DMS153 treated with DMSO at 0.1 percent for 48 hours (cell line): ENCODE data around the gene DHRS7B.
"Not testable (repeated sequence)": the region's sequence is repeated elsewhere in the genome, so short reads cannot be mapped to it uniquely, and the experiment has no call there.

Experiments
- DNase-seq: peaks from one replicate; lab custom pipeline; 2025; ENCODE audit not compliant: unreplicated experiment; lab: John Stamatoyannopoulos, UW

The DHRS7B gene

DNA sequence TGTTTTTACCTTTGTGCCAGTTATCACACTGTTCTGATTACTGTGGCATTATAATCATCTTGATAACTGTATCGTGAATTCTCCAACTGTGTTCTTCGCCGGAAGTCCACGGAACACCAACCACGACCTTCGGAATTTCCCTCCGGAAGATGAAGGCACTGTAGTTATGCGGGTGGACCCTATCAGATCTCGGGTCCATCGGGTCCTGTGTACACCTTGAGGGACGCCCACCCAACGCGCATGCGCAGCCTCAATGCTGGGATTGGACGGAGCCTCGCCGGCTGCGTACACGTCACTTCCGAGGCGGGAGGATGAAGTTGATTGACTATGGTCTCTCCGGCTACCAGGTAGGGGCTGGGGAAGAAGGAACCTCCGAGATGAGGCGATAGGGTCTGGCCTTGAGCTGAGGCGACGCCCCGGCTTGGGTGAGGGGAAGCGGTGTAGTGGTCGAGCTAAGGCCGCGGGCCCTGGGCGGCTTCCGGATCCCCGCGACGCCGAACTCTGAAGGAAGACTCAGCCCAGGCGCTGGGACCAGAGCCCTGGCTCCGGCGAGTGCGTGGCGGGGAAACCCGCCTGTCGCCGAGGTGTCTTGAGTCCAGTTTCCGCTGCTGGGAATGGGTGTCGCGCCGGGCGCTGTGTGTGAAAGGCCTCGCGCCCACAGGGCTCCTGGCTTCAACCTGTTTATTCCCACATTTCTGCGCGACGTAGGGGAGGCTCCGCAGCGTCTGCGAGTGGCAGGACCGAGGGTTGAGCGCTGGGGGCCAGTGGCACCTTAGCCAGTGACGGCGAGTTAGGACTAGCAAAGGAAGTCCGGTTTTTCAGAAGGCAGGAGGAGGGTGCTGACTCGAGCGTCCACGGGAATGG, at the start of gene DHRS7B:
Gene DHRS7B (plus strand): TSS at position 320 of the 864 bp plus-strand sequence. CDS start 8 bp downstream, at position 328.
- DNase-seq, result peak; percentile 65

DNA sequence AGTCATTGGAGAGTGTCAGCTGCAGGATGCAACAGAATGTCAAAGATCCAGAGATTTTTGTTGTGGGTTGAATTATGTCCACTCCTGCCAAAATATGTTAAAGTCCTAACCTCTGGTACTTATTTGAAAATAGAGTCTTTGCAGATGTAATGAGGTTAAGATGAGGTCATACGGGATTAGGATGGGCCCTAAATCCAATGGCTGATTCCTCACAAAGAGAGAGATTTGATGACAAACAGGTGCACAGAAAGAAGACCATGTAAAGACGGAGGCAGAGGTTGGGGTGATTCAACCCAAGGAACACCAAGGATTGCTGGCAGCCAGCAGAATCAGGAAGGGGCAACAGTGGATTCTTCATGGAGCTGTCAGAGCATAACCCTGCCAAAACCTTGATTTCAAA, 49.5 kb upstream of the DHRS7B start:
- DNase-seq, result no peak

GRCh38 chr17:21078016-21078780, 48.6 kb upstream of the DHRS7B start:
- DNase-seq, result no peak

DNA sequence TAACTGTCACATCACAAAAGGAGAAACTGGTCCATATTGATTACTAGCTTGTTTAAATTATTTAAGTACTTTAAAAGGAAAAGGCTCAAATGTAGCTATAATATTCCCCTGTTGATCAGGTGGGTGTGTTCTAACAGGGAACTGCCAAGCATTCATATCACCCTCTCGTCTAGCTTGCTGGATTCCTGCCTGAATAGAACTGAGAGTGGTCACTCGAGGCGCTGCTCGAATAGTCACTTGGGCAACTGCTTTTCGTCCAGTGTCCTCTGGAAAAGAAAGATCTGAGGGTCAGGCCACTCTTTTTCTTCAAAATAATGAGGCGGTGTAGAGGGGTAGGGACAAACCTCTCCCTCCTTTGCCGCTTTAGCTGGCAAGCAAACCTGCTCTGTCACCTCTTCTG, 47.6 kb upstream of the DHRS7B start:
- DNase-seq, result no peak

GRCh38 chr17:21082001-21082436, 44.7 kb upstream of the DHRS7B start:
- no peak for DNase-seq

DNA sequence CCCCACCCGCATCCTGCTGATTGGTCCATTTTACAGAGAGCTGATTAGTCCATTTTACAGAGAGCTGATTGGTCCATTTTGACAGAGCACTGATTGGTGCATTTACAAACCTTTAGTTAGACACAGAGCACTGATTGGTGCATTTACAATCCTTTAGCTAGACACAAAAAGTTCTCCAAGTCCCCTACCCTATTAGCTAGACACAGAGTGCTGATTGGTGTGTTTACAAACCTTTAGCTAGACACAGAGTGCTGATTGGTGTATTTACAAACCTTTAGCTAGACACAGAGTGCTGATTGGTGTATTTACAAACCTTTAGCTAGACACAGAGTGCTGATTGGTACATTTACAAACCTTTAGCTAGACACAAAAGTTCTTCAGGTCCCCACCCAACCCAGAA, 41.5 kb upstream of the DHRS7B start:
- not testable (repeated sequence) for DNase-seq

DNA sequence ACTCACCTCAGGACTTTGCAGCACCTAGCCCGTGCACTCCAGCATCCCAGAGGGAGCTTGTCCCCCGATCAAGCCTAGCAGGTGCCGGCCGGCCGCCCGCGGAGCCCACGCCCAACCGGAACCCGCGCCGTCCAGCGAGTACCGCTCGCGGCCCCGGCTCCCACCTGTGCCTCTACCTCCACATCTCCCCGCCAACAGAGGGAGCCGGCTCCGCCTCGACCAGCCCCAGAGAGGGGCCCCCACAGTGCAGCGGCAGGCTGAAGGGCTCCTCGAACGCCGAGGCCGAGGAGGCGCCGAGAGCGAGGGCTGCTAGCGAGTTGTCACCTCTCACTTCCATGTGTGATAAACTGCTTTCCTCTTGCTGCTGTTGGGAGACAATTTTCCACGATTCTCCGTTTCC, 41.1 kb upstream of the DHRS7B start:
- no peak for DNase-seq

DNA sequence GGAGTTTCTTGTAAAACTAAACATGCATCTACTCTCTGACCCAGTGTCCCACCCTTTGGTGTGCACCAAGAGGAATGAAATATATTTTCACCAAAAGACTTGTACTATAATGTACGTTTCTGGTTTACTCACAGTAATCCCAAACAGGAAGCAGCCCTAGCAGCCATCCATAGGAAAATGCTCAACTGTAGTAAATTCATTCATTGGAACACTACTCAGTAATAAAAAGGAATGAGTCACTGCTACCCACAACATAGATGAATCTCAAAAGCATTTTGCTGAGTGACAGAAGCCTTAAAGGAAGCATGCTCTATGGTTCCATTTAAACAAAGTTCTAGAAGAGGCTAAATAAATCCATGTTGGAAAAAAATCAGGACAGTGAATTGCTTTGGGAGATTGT, 37.6 kb upstream of the DHRS7B start:
- no peak for DNase-seq

DNA sequence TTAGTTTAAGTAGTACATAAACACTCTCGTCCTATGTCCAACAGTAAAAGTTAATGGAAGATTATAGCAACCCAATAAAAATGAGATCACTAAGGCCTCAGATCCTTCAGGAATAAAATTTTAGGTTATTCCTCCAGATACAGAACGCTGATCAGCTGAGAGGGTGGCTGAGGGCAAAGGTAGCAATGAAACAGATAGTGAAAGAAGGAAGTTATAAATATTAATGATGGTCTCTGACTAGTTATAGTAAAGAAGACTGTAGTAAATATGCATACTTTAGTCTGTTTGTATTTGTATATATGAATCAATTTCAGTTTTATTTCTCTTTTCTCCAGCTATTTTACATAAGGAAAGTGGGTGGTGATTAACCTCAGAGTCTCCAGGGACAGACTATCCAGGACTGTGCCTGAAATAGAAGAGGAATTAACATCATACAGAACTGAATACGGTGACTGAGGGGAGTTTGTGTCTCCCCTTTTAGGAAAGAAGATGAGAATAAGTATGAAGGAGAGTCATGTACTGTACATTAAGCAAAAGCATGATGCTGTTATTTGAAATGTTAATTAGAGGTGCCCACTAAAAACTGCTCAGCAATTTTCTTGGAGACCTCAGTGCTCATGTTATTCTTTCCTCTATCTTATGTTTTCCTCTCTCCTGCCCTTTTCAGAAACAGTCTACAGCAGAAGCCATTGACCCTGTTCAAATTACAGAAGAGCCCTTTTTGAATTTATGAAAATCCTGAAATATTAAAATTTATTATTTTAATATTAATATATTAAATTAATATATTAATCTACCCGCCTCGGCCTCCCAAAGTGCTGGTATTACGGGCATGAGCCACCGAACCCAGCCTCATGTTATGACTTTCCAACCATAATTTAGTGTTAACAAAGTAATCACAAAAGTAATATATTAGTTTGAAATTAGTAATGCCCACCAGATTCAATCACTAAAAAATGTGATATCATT, 36.5 kb upstream of the DHRS7B start:
- no peak for DNase-seq

DNA sequence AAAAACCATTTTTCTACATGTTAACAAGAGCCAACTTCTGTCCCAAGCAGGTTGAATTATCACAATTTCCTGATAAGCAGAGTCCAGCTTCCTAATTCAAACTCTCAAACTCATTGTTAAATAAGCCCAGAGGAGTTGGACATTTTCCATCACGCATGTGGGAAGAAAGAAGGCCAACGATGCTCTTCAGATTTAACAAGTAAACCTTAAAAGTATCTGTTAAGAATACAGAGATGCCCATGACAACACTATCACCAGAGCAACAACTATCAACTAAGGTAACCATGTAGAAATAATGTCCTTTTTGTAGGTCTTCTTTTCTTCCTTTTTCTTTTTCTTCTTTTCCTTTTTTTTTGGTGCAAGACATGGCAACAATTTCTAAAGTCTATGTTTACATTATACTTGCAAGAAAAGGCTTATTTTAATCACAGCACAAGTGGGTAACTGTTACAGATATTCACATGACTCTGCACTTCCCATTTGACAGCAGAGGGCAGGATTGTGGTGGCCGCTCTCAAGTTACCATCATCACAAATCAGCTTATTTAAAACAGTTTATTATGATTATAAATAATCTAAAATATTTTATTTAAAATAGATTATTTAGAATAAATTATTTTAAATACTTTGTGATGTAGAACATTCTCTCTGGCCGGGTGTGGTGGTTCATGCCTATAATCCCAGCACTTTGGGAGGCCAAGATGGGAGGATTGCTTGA, 35.7 kb upstream of the DHRS7B start:
- DNase-seq, result no peak

GRCh38 chr17:21094298-21094704, 32.5 kb upstream of the DHRS7B start:
- DNase-seq, result no peak

DNA sequence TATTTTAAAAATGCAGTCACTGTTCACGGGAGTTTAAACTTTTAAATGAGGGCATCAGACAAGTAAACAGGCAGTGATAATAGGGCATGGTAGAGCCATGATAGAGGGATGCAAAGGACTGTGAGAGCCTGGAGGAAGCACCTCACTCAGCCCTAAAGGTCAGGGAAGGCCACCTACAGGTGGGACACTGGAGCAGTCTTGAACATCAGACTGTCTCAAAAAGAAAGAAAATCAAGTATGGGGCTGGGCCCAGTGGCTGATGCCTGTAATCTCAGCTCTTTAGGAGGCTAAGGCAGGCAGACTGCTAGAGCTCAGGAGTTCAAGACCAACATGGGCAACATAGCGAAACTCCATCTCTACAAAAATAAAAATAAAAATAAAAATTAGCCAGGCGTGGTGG, 31.0 kb upstream of the DHRS7B start:
- DNase-seq, result no peak

GRCh38 chr17:21096874-21097273, 29.9 kb upstream of the DHRS7B start:
- no peak for DNase-seq

GRCh38 chr17:21098934-21099689, 27.7 kb upstream of the DHRS7B start:
- peak; percentile 29 for DNase-seq

- DNase-seq, result no peak
These were observed 26.1 kb upstream of the DHRS7B start for GRCh38 chr17:21100636-21101035.

- DNase-seq, result no peak
These were observed 22.2 kb upstream of the DHRS7B start for GRCh38 chr17:21104608-21105007.

DNA sequence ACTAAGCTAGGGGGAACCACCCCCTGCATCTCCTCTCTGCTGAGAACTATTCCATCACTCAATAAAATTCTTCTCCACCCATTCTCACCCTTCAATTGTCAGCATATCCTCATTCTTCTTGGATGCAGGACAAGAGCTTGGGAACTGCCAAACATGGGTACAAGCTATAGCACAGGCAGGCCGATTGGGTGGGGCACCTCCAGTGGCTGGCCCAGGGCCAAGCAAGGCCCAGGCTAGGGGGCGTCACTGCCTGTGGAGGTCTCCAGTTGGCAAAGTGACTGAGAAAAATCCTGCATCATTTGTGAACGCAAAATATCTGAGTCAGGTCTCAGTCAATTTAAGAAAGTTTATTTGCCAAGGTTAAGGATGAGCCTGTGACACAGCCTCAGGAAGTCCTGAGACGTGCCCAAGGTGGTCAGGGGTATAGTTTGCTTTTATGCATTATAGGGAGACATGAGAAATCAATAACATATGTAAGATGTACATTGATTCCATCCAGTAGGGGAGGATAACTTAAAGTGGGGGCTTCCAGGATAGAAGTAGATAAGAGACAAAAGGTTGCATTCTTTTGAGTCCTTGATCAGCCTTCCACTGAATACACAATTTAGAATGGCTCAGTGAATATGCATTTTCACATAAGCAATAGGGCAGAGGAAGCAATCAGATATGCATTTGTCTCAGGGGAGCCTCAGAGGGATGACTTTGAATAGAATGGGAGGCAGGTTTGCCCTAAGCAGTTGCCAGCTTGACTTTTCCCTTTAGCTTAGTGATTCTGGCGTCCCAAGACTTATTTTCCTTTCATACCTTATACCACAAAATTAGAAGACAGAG, 21.5 kb upstream of the DHRS7B start:
- DNase-seq, result no peak

DNA sequence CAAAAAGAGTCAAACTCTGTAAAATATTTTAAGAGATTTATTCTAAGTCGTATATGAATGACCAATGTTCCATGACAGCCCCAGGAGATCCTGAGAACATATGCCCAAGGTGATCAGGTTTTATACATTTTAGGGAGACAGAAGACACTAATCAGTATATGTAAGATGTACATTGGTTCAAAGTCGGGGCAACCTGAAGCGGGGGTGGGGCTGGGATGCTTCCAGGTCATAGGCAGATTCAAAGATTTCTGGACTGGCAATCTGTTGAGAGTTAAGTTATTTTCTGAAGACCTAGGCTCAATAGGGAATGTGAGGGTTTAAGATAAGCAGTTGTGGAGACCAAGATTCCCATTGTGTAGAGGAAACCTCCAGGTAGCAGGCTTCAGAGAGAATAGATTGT, 20.4 kb upstream of the DHRS7B start:
- DNase-seq, result no peak
